GM06990 (cell line): Measurements from ENCODE around the gene MUC5AC.

Experiments
- DNase-seq: peaks from one replicate; pipeline ENCODE4 v3.0.0-alpha.2; 2011; ENCODE audit not compliant: insufficient read length; ENCODE audit errors: extremely low read depth
- H3K27me3 ChIP-seq: replicated peaks from 2 replicates; pipeline ENCODE4 v1.6.0; 2011; ENCODE audit warnings: low read length; ENCODE audit not compliant: control insufficient read depth, insufficient read depth
- H3K36me3 ChIP-seq: 2 replicates; pipeline ENCODE4 v1.5.1; 2011; ENCODE audit warnings: low read length; ENCODE audit not compliant: control insufficient read depth, insufficient read depth
- H3K4me3 ChIP-seq: replicated peaks from 2 replicates; pipeline ENCODE4 v1.5.1; 2011; ENCODE audit warnings: low read depth, mild to moderate bottlenecking, control low read depth, low read length
- CTCF ChIP-seq: IDR thresholded peaks from 2 replicates; pipeline ENCODE4 v1.5.1; 2011; ENCODE audit warnings: low read length, control low read depth, mild to moderate bottlenecking, inconsistent platforms; ENCODE audit not compliant: insufficient read depth, poor library complexity, severe bottlenecking

Gene MUC5AC

GRCh38 chr11:1116666-1117390, 40.9 kb upstream of the MUC5AC start:
- no peak for TF ChIP-seq CTCF
- DNase-seq = no peak
- Histone ChIP-seq H3K4me3 (no peak overlapping the region), H3K36me3 (no peaks in the 10 kb centered on the region), H3K27me3 (no peaks in the 10 kb centered on the region)

GRCh38 chr11:1117992-1118391, 39.8 kb upstream of the MUC5AC start:
- no peak for TF ChIP-seq CTCF
- Histone ChIP-seq H3K36me3 (no peaks in the 10 kb centered on the region), H3K4me3 (no peak overlapping the region), H3K27me3 (no peaks in the 10 kb centered on the region)
- no peak for DNase-seq

- no peak for TF ChIP-seq CTCF
- DNase-seq = no peak
- H3K36me3 ChIP-seq = no peaks in the 10 kb centered on the region
- H3K4me3 ChIP-seq = no peak overlapping the region
- H3K27me3 ChIP-seq = no peaks in the 10 kb centered on the region
Observed at GRCh38 chr11:1118755-1119603, 38.8 kb upstream of the MUC5AC start.

GRCh38 chr11:1119604-1120146, 38.1 kb upstream of the MUC5AC start:
- no peaks in the 10 kb centered on the region for H3K27me3 ChIP-seq
- no peak for DNase-seq

GRCh38 chr11:1120532-1121330, 37.0 kb upstream of the MUC5AC start:
- no peak for DNase-seq
- no peaks in the 10 kb centered on the region for H3K36me3 ChIP-seq
- H3K27me3 ChIP-seq = no peaks in the 10 kb centered on the region
- no peak overlapping the region for H3K4me3 ChIP-seq
- TF ChIP-seq CTCF = no peak

More at GRCh38 chr11:1119604-1120146, 38.1 kb upstream of the MUC5AC start:
- no peak for TF ChIP-seq CTCF
- Histone ChIP-seq H3K36me3 (no peaks in the 10 kb centered on the region), H3K4me3 (no peak overlapping the region)
